Nephron (organoid): ENCODE data around the gene ELMO3.

Experiments used
- H3K27ac Mint-ChIP-seq, 3 experiments: 2 replicates each; pipeline ENCODE4 v1.8.0; 2020; ENCODE audit warnings: mixed read lengths in 3 of 3, mild to moderate bottlenecking in 2 of 3, moderate library complexity in 1 of 3
- H3K27me3 Mint-ChIP-seq: 2 replicates; pipeline ENCODE4 v1.8.0; 2021; ENCODE audit warnings: low read depth, mild to moderate bottlenecking, moderate library complexity, mixed read lengths
- H3K36me3 Mint-ChIP-seq: 2 replicates; pipeline ENCODE4 v1.8.0; 2020; ENCODE audit warnings: low read depth, mixed read lengths
- H3K4me1 Mint-ChIP-seq: 2 replicates; pipeline ENCODE4 v1.8.0; 2020; ENCODE audit warnings: mixed read lengths
- H3K4me3 Mint-ChIP-seq, 3 experiments: 2 replicates each; pipeline ENCODE4 v1.8.0; 2020; ENCODE audit warnings: mild to moderate bottlenecking in 3 of 3, mixed read lengths in 3 of 3, moderate library complexity in 2 of 3
- H3K9me3 Mint-ChIP-seq: 2 replicates; pipeline ENCODE4 v1.8.0; 2020; ENCODE audit warnings: mixed read lengths
- CTCF ChIP-seq, 3 experiments: fragments of 200-600 bp; sonication (generic); IDR thresholded peaks; one replicate each; pipeline ENCODE4 v1.5.0; 2021; ENCODE audit warnings: antibody characterized with exemption in 3 of 3; ENCODE audit not compliant: unreplicated experiment in 3 of 3

Gene ELMO3

GRCh38 chr16:67199011-67199807, at the start of gene ELMO3:
Gene ELMO3 (plus strand): TSS chr16:67199131. CDS start chr16:67199327, 196 bp downstream.
- no peaks in the 10 kb centered on the region for H3K9me3 Mint-ChIP-seq
- peak within 1 kb of the TSS in 1 of 3 experiments; percentile 74 for H3K27ac Mint-ChIP-seq
- H3K4me3 Mint-ChIP-seq, result peak within 1 kb of the TSS in 2 of 3 experiments; percentile 38 to 64
- H3K4me1 Mint-ChIP-seq, result peaks cover 8% of the 10 kb centered on the region
- peaks cover 35% of the 10 kb centered on the region for H3K36me3 Mint-ChIP-seq
- H3K27me3 Mint-ChIP-seq, result peaks cover 5% of the 10 kb centered on the region
- TF ChIP-seq CTCF (IDR thresholded peaks at IDR 0.05; ENCODE audit: unreplicated experiment in 3 of 3), result peak; percentile 22 to 29 (median 23)

- H3K27me3 Mint-ChIP-seq, result peaks cover 32% of the 10 kb centered on the region
- H3K9me3 Mint-ChIP-seq, result no peaks in the 10 kb centered on the region
- TF ChIP-seq CTCF (IDR thresholded peaks at IDR 0.05; ENCODE audit: unreplicated experiment in 3 of 3), result no peak
- peaks cover 44% of the 10 kb centered on the region for H3K36me3 Mint-ChIP-seq
- peak overlapping the region in 1 of 3 experiments; percentile 70 for H3K27ac Mint-ChIP-seq
- H3K4me3 Mint-ChIP-seq, result peak overlapping the region; percentile 71 to 81 (median 79)
- peaks cover 20% of the 10 kb centered on the region for H3K4me1 Mint-ChIP-seq
Observed at GRCh38 chr16:67149276-67150046, 49.5 kb upstream of the ELMO3 start.

DNA sequence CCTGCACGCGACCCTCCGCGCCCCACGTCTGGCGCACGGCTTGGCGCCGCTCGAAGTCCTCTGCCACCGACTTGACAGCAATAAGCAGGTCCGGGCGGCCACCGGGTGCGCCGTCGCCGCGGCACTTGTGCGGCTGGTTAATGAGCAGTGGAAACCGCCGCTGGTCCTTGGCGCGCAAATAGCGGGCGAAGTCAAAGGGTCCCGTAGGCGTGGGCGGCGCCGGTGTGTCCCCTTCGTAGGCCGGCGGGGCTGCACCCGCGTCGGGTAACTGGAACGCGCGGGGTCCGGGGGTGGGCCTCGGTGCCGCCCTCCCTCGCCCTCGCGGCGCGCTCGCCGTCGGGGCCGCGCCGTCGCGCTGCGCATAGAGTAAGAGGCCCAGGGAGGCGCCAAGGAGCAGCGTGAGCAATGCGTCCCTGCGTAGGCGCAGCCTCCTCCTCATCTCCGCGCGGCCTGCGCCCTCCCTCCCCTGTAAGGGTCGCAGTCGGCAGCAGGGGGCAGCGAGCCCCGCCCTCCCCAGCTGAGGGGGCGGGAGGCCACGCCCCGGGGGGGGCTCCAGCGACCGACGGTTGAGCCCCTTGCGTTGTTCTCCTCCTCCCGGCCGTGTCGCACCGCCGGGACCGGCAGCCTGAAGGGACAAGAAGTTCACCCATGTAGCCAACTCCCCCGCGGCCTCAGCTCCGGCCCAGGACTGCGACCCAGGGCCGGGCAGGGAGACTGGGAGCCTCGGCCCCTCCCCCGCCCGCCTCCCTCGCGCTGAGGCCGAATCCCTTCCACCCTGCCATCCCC, 48.7 kb upstream of the ELMO3 start:
- H3K36me3 Mint-ChIP-seq, result peaks cover 36% of the 10 kb centered on the region
- peaks cover 20% of the 10 kb centered on the region for H3K4me1 Mint-ChIP-seq
- H3K27me3 Mint-ChIP-seq, result peaks cover 36% of the 10 kb centered on the region
- H3K9me3 Mint-ChIP-seq, result no peaks in the 10 kb centered on the region
- peak overlapping the region in 2 of 3 experiments; percentile 92 to 99 for H3K27ac Mint-ChIP-seq
- peak in 1 of 3 experiments; percentile 14 for TF ChIP-seq CTCF (IDR thresholded peaks at IDR 0.05; ENCODE audit: unreplicated experiment in 3 of 3)
- H3K4me3 Mint-ChIP-seq, result peak overlapping the region; percentile 42 to 91 (median 83)

DNA sequence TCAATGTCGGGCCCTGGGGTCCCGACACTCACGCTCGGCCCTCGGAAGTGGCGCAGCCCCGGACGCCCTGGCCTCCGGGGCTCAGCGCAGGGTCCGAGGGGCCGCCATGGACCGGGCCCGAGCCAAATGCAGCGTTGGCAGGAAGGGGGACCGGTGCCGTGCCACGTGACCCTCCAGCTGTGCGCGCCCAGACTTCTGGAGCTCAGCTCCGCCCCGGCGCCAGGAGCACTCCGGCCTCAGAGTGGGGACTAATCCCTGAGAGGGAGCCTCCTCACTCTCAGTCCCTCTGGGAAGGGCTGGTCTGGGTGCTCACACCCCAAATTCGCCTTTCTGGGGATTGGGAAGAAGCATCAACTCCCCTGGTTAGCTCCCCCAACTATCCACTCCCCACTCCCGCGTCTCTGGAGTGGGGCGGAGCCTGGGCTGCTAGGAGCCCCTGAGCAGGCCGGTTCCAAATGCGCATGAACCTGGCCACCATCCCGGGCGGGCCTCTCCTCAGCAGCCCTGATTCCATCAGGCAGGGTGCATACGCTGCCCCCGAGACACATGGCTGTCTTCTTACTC, 48.0 kb upstream of the ELMO3 start, which contains the start of gene B3GNT9:
TSS of gene B3GNT9 (minus strand) at position 166 of the 564 bp plus-strand sequence. CDS start 513 bp downstream, outside the sequence.
- Mint-ChIP-seq H3K9me3 (no peaks in the 10 kb centered on the region), H3K4me3 (peak within 1 kb of the TSS; percentile 83 to 91 (median 91)), H3K36me3 (peaks cover 31% of the 10 kb centered on the region), H3K27ac (peak within 1 kb of the TSS; percentile 92 to 99 (median 99)), H3K27me3 (peaks cover 43% of the 10 kb centered on the region), H3K4me1 (peaks cover 20% of the 10 kb centered on the region)
- no peak for TF ChIP-seq CTCF (IDR thresholded peaks at IDR 0.05; ENCODE audit: unreplicated experiment in 3 of 3)

GRCh38 chr16:67151431-67152097, 47.4 kb upstream of the ELMO3 start:
- Mint-ChIP-seq H3K4me3 (peak overlapping the region; percentile 83 to 91 (median 91)), H3K9me3 (no peaks in the 10 kb centered on the region), H3K27me3 (peaks cover 49% of the 10 kb centered on the region), H3K36me3 (peaks cover 25% of the 10 kb centered on the region), H3K4me1 (peaks cover 20% of the 10 kb centered on the region), H3K27ac (peak overlapping the region; percentile 92 to 99 (median 99))
- no peak for TF ChIP-seq CTCF (IDR thresholded peaks at IDR 0.05; ENCODE audit: unreplicated experiment in 3 of 3)
